ENCODE data around the gene FAM72B.
"Not testable (repeated sequence)": the region's sequence is repeated elsewhere in the genome, so short reads cannot be mapped to it uniquely, and the experiment has no call there.

The FAM72B gene

GRCh38 chr1:121152788-121153187, 31.4 kb downstream of the FAM72B start:
- not testable (repeated sequence) for DNase-seq (ENCODE audit: low read depth)

GRCh38 chr1:121151294-121151693, 32.8 kb downstream of the FAM72B start:
- not testable (repeated sequence) for DNase-seq (ENCODE audit: low read depth)

GRCh38 chr1:121148489-121149190, 35.5 kb downstream of the FAM72B start:
- DNase-seq (ENCODE audit: low read depth), result not testable (repeated sequence)

- not testable (repeated sequence) for DNase-seq (ENCODE audit: low read depth)
Observed at GRCh38 chr1:121140393-121140792, 43.7 kb downstream of the FAM72B start.

- DNase-seq (ENCODE audit: low read depth), result not testable (repeated sequence)
Observed at GRCh38 chr1:121131494-121131893, 52.6 kb downstream of the FAM72B start.

- not testable (repeated sequence) for DNase-seq (ENCODE audit: low read depth)
Observed at GRCh38 chr1:121118480-121118824, 65.7 kb downstream of the FAM72B start.

Data from fibroblast of the conjunctiva (primary cell).